Adrenal gland (tissue), 12 donors: Measurements from ENCODE around the gene AIP. TPM values are rescaled to one million over a fixed set of nuclear protein-coding genes. Genes with fewer than 3 reads are reported as not detected.

Experiments
- DNase-seq, 7 donors: peaks; one replicate each; pipeline ENCODE4 v3.0.0-alpha.2; 2019 to 2020
- H3K27ac ChIP-seq, 5 donors: fragments of 200-600 bp; sonication (generic) in 4 of 5; 1 replicate in 3 of 5; 2 replicates in 2 of 5; pipeline versions ENCODE4 v1.5.1 to v1.8.0; 2016 to 2020; ENCODE audit warnings: mild to moderate bottlenecking in 1 of 5
- H3K27me3 ChIP-seq: fragments of 200-600 bp; 2 replicates; pipeline ENCODE4 v1.8.0; 2021
- H3K36me3 ChIP-seq, 2 donors: fragments of 200-600 bp; replicated peaks in 1 of 2; 1 replicate in 1 of 2; 2 replicates in 1 of 2; pipeline versions ENCODE4 v1.5.1 to v1.8.0; 2018 to 2022
- H3K4me1 ChIP-seq, 2 donors: fragments of 200-600 bp; replicated peaks in 1 of 2; 1 replicate in 1 of 2; 2 replicates in 1 of 2; pipeline versions ENCODE4 v1.5.1 to v1.8.0; 2018 to 2021
- H3K4me3 ChIP-seq, 4 donors: fragments of 200-600 bp; sonication (generic) in 3 of 4; one replicate each; pipeline ENCODE4 v1.5.1; 2016 to 2018
- H3K9me3 ChIP-seq, 3 donors: fragments of 200-600 bp; sonication (generic) in 1 of 3; replicated peaks in 1 of 3; 1 replicate in 2 of 3; 2 replicates in 1 of 3; pipeline versions ENCODE4 v1.5.1 to v1.8.0; 2016 to 2021
- CTCF ChIP-seq, 6 experiments: fragments of 450-650 bp in 4 of 6; fragments of 200-600 bp in 2 of 6; sonication (generic) in 1 of 6; IDR thresholded peaks; 1 replicate in 5 of 6; 2 replicates in 1 of 6; pipeline versions ENCODE4 v1.5.1 to v1.8.0; 2016 to 2021; ENCODE audit warnings: antibody characterized with exemption in 6 of 6, mild to moderate bottlenecking in 2 of 6, moderate library complexity in 1 of 6
- POLR2A ChIP-seq, 2 donors: fragments of 450-650 bp; IDR thresholded peaks; one replicate each; pipeline ENCODE4 v1.6.1; 2017; ENCODE audit warnings: antibody characterized with exemption in 2 of 2, mild to moderate bottlenecking in 2 of 2, moderate library complexity in 1 of 2
- WGBS, 4 donors: extraction: QIAGEN DNeasy Blood & Tissue Kit in 2 of 4; methylation state at CpG; one replicate each; pipeline versions ENCODE4 v1.1.5 to v1.1.7; 2013 to 2017; 5-methylcytosine and 5-hydroxymethylcytosine counted together
- intact Hi-C, 2 donors: fragments of 100-400 bp; cut with DNase I; formaldehyde crosslinking; loops; one replicate each; pipeline versions ENCODE4 v1.14.1 to v1.15.0; 2022 to 2023
- polyA plus RNA-seq, 3 donors: library from polyadenylated mRNA; stranded (reverse); fragments of 200-250 nt in 2 of 3; fragments of 350-450 nt in 1 of 3; fragmentation: Illumina TruSeq in 1 of 3; extraction: RNeasy Lipid Tissue Mini Kit (QIAGEN cat#74804) in 1 of 3; gene quantifications; one replicate each; pipeline ENCODE4 v1.2.3, GENCODE V29; 2013 to 2014
- total RNA-seq, 9 donors: library from RNA; depleted of rRNA in 4 of 9; stranded (reverse); fragments of >200 nt in 4 of 9; fragments of 120-200 nt in 1 of 9; fragmentation: NEBNext Ultra II Directional in 1 of 9; extraction: Animal tissue kit (Norgen Biotek cat#: 25700) in 1 of 9; gene quantifications; one replicate each; pipeline versions ENCODE4 v1.1.0 to v1.2.4, GENCODE V29; 2013 to 2023
- donor health status: healthy with polysubstance abuse.
- donor health status: Bipolar disorder and iron deficiency.
- donor health status: DM: yes; HTN: yes; CAD: no.
- donor health status: DM: no; HTN: no; CAD: no.
- donor health status: DM: no; HTN: no; CAD: no.
- donor health status: DM: yes; HTN: yes; CAD: no.

The AIP gene
- total and polyA plus RNA-seq, 12 donors, result 35.3 to 152 (median 83.9) TPM

GRCh38 chr11:67458266-67458665 lies 24.6 kb upstream of the AIP start:
- no peak for DNase-seq
- H3K27ac ChIP-seq, result no peak overlapping the region
- WGBS, 4 donors, result 84 to 91% (median 86%) methylated on average over 14 to 19 of the region's 19 CpGs
- peaks cover under 1% of the 10 kb centered on the region in 2 donors for H3K4me1 ChIP-seq
- intact Hi-C loops, result no loop called here
- no peaks in the 10 kb centered on the region for H3K27me3 ChIP-seq
- TF ChIP-seq POLR2A (IDR thresholded peaks at IDR 0.05), result no peak
- no peak for TF ChIP-seq CTCF (IDR thresholded peaks at IDR 0.05)
- H3K4me3 ChIP-seq, result no peak overlapping the region
- H3K9me3 ChIP-seq, result no peaks in the 10 kb centered on the region
- no peaks in the 10 kb centered on the region for H3K36me3 ChIP-seq

- Histone ChIP-seq H3K4me3 (no peak overlapping the region), H3K4me1 (peaks cover 22 to 36% of the 10 kb centered on the region in 2 donors), H3K36me3 (no peaks in the 10 kb centered on the region), H3K27me3 (no peaks in the 10 kb centered on the region), H3K27ac (peak overlapping the region; percentile 90 to 98 (median 93)), H3K9me3 (no peaks in the 10 kb centered on the region)
- WGBS, 4 donors, result 54 to 69% (median 62%) methylated on average over 5 to 10 of the region's 10 CpGs
- intact Hi-C loops, result no loop called here
- peak in 3 of 7 donors; percentile 50 to 70 (median 59) for DNase-seq
- TF ChIP-seq POLR2A (IDR thresholded peaks at IDR 0.05) (no peak), CTCF (IDR thresholded peaks at IDR 0.05) (peak in 1 of 6 experiments; percentile 34)
These were observed 19.6 kb upstream of the AIP start for GRCh38 chr11:67463186-67463585.

- TF ChIP-seq POLR2A (IDR thresholded peaks at IDR 0.05), result peak; percentile 33 to 82
- TF ChIP-seq CTCF (IDR thresholded peaks at IDR 0.05), result no peak
- Histone ChIP-seq H3K4me3 (peak overlapping the region in 2 of 4 donors; percentile 52 to 74), H3K27ac (peak overlapping the region; percentile 90 to 98 (median 93)), H3K4me1 (peaks cover 25 to 39% of the 10 kb centered on the region in 2 donors), H3K27me3 (no peaks in the 10 kb centered on the region), H3K9me3 (no peaks in the 10 kb centered on the region), H3K36me3 (no peaks in the 10 kb centered on the region)
- intact Hi-C loops, result no loop called here
- peak; percentile 96 to 98 (median 98) for DNase-seq
- WGBS, 4 donors, result 38 to 57% (median 43%) methylated on average over 8 to 20 of the region's 20 CpGs
These were observed 19.0 kb upstream of the AIP start for GRCh38 chr11:67463680-67464410.

GRCh38 chr11:67464411-67465188 lies 18.2 kb upstream of the AIP start:
- H3K9me3 ChIP-seq, result no peaks in the 10 kb centered on the region
- 0 to 19% (median 7%) methylated on average over 7 to 56 of the region's 56 CpGs for WGBS, 4 donors
- peak; percentile 92 to 95 (median 94) for DNase-seq
- peak overlapping the region in 3 of 4 donors; percentile 37 to 74 (median 52) for H3K4me3 ChIP-seq
- H3K4me1 ChIP-seq, result peaks cover 25 to 41% of the 10 kb centered on the region in 2 donors
- intact Hi-C loops, result no loop called here
- TF ChIP-seq POLR2A (IDR thresholded peaks at IDR 0.05), result peak in 1 of 2 donors; percentile 68
- TF ChIP-seq CTCF (IDR thresholded peaks at IDR 0.05), result no peak
- H3K27me3 ChIP-seq, result no peaks in the 10 kb centered on the region
- H3K36me3 ChIP-seq, result no peaks in the 10 kb centered on the region
- H3K27ac ChIP-seq, result peak overlapping the region; percentile 90 to 98 (median 93)
